Activated B cell treated with CpG ODN at 0.5 μM for 24 hours (primary cell): ENCODE measurements around the gene PCDHB6. TPM values are rescaled to one million over a fixed set of nuclear protein-coding genes. Genes with fewer than 3 reads are reported as not detected.
A peak's percentile ranks its signal among the peaks of the same experiment; 100 is the strongest.
"Not testable (repeated sequence)": the region's sequence is repeated elsewhere in the genome, so short reads cannot be mapped to it uniquely, and the experiment has no call there.

ENCODE experiments used
- ATAC-seq: fragments of 200-7000 bp; cut with Tn5 transposase; one replicate; pipeline ENCODE4 v1.10.0; 2021; ENCODE audit warnings: low read depth, mild to moderate bottlenecking, moderate library complexity
- CTCF ChIA-PET: fragments of 350-600 bp; sonication (Branson Sonifier 250); formaldehyde crosslinking; loops from one replicate; lab custom pipeline; 2021; ENCODE audit warnings: antibody characterized with exemption; lab: Charles Lee
- POLR2A ChIA-PET: fragments of 350-600 bp; sonication (Branson Sonifier 250); formaldehyde crosslinking; loops from one replicate; lab custom pipeline; 2021; ENCODE audit warnings: antibody characterized with exemption; lab: Charles Lee
- DNase-seq: peaks from one replicate; pipeline ENCODE4 v3.0.0; 2022
- H3K27ac Mint-ChIP-seq: one replicate; pipeline ENCODE4 v1.8.0; 2020; ENCODE audit warnings: mixed read lengths
- H3K27me3 Mint-ChIP-seq: one replicate; pipeline ENCODE4 v1.8.0; 2021; ENCODE audit warnings: mixed read lengths
- H3K36me3 Mint-ChIP-seq: one replicate; pipeline ENCODE4 v1.8.0; 2021; ENCODE audit warnings: low read depth, mixed read lengths
- H3K4me1 Mint-ChIP-seq: one replicate; pipeline ENCODE4 v1.8.0; 2021; ENCODE audit warnings: mixed read lengths
- H3K4me3 Mint-ChIP-seq: one replicate; pipeline ENCODE4 v1.8.0; 2020; ENCODE audit warnings: mild to moderate bottlenecking, mixed read lengths
- H3K9me3 Mint-ChIP-seq: one replicate; pipeline ENCODE4 v1.8.0; 2020; ENCODE audit warnings: mixed read lengths
- intact Hi-C: fragments of 100-400 bp; cut with micrococcal nuclease; formaldehyde crosslinking; loops from one replicate; pipeline ENCODE4 v1.15.1; 2024
- total RNA-seq: library from RNA; stranded (reverse); gene quantifications from 2 replicates; pipeline ENCODE4 v1.2.3, GENCODE V29; 2022
- TF ChIP-seq, protein P1 (sequence below): fragments of 200-600 bp; IDR thresholded peaks from one replicate; pipeline ENCODE4 v1.8.0; 2022; ENCODE audit warnings: antibody characterized with exemption, mild to moderate bottlenecking

The PCDHB6 gene
- total RNA-seq, 1 donor from 2014 or later: not detected

DNA sequence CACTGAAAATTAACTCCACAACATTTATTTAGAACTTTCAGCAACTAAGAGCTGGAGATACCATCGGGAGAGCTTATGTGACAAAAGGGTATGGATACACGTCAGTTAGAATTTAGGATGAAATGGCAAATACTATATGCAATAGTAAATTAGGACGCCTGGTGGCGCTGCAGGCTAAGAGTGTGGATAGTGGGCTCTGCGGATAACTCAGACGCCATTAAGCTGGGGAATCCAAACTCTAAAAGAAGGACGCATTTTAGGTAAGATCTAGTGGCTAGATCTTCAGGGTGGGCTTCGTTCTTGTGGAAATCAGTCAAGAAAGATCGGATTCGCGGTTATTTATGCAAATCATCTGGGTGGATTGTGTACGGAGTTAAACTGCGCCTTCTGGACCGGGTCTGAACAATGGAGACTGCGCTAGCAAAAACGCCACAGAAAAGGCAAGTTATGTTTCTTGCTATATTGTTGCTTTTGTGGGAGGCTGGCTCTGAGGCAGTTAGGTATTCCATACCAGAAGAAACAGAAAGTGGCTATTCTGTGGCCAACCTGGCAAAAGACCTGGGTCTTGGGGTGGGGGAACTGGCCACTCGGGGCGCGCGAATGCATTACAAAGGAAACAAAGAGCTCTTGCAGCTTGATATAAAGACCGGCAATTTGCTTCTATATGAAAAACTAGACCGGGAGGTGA lies 14.7 kb upstream of the PCDHB6 start, which contains the start of gene PCDHB5:
TSS of gene PCDHB5 (plus strand) at position 177 of the 688 bp plus-strand sequence. CDS start at position 406, 229 bp downstream.
- intact Hi-C loops: no loop called here
- Mint-ChIP-seq H3K4me1 (no peaks in the 10 kb centered on the region), H3K27ac (no peak within 1 kb of the TSS), H3K9me3 (peaks cover 24% of the 10 kb centered on the region), H3K27me3 (peaks cover 6% of the 10 kb centered on the region), H3K4me3 (peak within 1 kb of the TSS; percentile 35), H3K36me3 (no peaks in the 10 kb centered on the region)
- CTCF ChIA-PET: no interaction called here
- TF ChIP-seq, protein P1, sequence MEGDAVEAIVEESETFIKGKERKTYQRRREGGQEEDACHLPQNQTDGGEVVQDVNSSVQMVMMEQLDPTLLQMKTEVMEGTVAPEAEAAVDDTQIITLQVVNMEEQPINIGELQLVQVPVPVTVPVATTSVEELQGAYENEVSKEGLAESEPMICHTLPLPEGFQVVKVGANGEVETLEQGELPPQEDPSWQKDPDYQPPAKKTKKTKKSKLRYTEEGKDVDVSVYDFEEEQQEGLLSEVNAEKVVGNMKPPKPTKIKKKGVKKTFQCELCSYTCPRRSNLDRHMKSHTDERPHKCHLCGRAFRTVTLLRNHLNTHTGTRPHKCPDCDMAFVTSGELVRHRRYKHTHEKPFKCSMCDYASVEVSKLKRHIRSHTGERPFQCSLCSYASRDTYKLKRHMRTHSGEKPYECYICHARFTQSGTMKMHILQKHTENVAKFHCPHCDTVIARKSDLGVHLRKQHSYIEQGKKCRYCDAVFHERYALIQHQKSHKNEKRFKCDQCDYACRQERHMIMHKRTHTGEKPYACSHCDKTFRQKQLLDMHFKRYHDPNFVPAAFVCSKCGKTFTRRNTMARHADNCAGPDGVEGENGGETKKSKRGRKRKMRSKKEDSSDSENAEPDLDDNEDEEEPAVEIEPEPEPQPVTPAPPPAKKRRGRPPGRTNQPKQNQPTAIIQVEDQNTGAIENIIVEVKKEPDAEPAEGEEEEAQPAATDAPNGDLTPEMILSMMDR: no peak
- ATAC-seq (no peak), DNase-seq (no peak)
- POLR2A ChIA-PET: no interaction called here

DNA sequence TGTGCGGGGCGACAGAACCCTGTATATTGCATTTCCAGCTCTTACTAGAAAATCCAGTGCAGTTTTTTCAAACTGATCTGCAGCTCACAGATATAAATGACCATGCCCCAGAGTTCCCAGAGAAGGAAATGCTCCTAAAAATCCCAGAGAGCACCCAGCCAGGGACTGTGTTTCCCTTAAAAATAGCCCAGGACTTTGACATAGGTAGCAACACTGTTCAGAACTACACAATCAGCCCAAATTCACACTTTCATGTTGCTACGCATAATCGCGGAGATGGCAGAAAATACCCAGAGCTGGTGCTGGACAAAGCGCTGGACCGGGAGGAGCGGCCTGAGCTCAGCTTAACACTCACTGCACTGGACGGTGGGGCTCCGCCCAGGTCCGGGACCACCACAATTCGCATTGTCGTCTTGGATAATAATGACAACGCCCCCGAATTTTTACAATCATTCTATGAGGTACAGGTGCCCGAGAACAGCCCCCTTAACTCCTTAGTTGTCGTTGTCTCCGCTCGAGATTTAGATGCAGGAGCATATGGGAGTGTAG lies 14.1 kb upstream of the PCDHB6 start:
- H3K27me3 Mint-ChIP-seq: peaks cover 6% of the 10 kb centered on the region
- TF ChIP-seq, protein P1: no peak
- no peak overlapping the region for H3K4me3 Mint-ChIP-seq
- ATAC-seq: no peak
- no peak overlapping the region for H3K27ac Mint-ChIP-seq
- intact Hi-C loops: no loop called here
- DNase-seq: no peak
- H3K4me1 Mint-ChIP-seq: no peaks in the 10 kb centered on the region
- H3K36me3 Mint-ChIP-seq: no peaks in the 10 kb centered on the region
- ChIA-PET POLR2A (no interaction called here), CTCF (no interaction called here)
- H3K9me3 Mint-ChIP-seq: peaks cover 24% of the 10 kb centered on the region

DNA sequence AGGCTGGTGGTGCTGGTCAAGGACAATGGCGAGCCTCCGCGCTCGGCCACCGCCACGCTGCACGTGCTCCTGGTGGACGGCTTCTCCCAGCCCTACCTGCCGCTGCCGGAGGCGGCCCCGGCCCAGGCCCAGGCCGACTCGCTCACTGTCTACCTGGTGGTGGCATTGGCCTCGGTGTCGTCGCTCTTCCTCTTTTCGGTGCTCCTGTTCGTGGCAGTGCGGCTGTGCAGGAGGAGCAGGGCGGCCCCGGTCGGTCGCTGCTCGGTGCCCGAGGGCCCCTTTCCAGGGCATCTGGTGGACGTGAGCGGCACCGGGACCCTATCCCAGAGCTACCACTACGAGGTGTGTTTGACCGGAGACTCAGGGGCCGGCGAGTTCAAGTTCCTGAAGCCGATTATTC lies 12.5 kb upstream of the PCDHB6 start:
- not testable (repeated sequence) for ATAC-seq

DNA sequence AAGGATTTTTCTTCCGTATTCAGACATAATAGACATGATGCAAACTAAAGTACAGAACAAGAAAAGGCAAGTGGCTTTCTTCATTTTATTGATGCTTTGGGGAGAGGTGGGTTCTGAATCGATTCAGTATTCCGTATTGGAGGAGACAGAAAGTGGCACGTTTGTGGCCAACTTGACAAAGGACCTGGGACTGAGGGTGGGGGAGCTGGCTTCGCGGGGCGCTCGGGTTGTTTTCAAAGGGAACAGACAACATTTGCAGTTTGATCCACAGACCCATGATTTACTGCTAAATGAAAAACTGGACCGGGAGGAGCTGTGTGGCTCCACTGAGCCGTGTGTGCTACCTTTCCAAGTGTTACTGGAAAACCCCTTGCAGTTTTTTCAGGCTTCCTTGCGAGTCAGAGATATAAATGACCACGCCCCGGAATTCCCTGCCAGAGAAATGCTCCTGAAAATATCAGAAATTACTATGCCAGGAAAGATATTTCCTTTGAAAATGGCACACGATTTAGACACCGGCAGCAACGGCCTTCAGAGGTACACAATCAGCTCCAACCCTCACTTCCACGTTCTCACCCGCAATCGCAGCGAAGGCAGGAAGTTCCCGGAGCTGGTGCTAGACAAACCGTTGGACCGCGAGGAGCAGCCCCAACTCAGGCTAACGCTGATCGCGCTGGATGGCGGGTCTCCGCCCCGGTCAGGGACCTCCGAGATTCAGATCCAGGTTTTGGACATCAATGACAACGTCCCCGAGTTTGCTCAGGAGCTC lies 551 bp downstream of the PCDHB6 start:
- DNase-seq (no peak), ATAC-seq (no peak)
- TF ChIP-seq, protein P1: no peak
- intact Hi-C loops: no loop called here
- H3K27ac Mint-ChIP-seq: no peak overlapping the region
- ChIA-PET CTCF (no interaction called here), POLR2A (no interaction called here)
- no peaks in the 10 kb centered on the region for H3K4me1 Mint-ChIP-seq
- H3K36me3 Mint-ChIP-seq: no peaks in the 10 kb centered on the region
- peak overlapping the region; percentile 4 for H3K4me3 Mint-ChIP-seq
- H3K9me3 Mint-ChIP-seq: peaks cover 12% of the 10 kb centered on the region
- H3K27me3 Mint-ChIP-seq: peaks cover 17% of the 10 kb centered on the region

More for the DNA sequence above, 12.5 kb upstream of the PCDHB6 start:
- H3K9me3 Mint-ChIP-seq: peaks cover 24% of the 10 kb centered on the region
- CTCF ChIA-PET, H3K27me3 Mint-ChIP-seq, H3K36me3 Mint-ChIP-seq, DNase-seq, H3K4me3 Mint-ChIP-seq, intact Hi-C loops, H3K27ac Mint-ChIP-seq, POLR2A ChIA-PET, H3K4me1 Mint-ChIP-seq: not testable (repeated sequence)

DNA sequence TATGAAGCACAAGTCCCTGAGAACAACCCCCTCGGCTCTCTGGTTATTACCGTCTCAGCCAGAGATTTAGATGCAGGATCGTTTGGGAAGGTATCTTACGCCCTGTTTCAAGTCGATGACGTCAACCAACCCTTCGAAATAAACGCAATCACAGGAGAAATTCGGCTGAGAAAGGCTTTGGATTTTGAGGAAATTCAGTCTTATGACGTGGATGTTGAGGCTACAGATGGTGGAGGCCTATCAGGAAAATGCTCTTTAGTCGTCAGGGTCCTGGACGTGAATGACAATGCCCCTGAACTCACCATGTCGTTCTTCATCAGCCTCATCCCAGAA lies 1.1 kb downstream of the PCDHB6 start:
- Mint-ChIP-seq H3K4me3 (no peak overlapping the region), H3K4me1 (no peaks in the 10 kb centered on the region), H3K27ac (no peak overlapping the region), H3K27me3 (peaks cover 17% of the 10 kb centered on the region), H3K36me3 (no peaks in the 10 kb centered on the region), H3K9me3 (peaks cover 14% of the 10 kb centered on the region)
- ATAC-seq: no peak
- TF ChIP-seq, protein P1: no peak
- DNase-seq: no peak
- POLR2A ChIA-PET: no interaction called here
- CTCF ChIA-PET: no interaction called here
- intact Hi-C loops: no loop called here

DNA sequence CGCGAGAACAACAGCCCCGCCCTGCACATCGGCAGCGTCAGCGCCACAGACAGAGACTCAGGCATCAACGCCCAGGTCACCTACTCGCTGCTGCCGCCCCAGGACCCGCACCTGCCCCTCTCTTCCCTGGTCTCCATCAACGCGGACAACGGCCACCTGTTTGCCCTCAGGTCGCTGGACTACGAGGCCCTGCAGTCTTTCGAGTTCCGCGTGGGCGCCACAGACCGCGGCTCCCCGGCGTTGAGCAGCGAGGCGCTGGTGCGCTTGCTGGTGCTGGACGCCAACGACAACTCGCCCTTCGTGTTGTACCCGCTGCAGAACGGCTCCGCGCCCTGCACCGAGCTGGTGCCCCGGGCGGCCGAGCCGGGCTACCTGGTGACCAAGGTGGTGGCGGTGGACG lies 1.8 kb downstream of the PCDHB6 start:
- H3K36me3 Mint-ChIP-seq, H3K27ac Mint-ChIP-seq, H3K4me3 Mint-ChIP-seq, H3K4me1 Mint-ChIP-seq, POLR2A ChIA-PET, CTCF ChIA-PET, DNase-seq, ATAC-seq, intact Hi-C loops: not testable (repeated sequence)
- peaks cover 18% of the 10 kb centered on the region for H3K27me3 Mint-ChIP-seq
- H3K9me3 Mint-ChIP-seq: peaks cover 18% of the 10 kb centered on the region

DNA sequence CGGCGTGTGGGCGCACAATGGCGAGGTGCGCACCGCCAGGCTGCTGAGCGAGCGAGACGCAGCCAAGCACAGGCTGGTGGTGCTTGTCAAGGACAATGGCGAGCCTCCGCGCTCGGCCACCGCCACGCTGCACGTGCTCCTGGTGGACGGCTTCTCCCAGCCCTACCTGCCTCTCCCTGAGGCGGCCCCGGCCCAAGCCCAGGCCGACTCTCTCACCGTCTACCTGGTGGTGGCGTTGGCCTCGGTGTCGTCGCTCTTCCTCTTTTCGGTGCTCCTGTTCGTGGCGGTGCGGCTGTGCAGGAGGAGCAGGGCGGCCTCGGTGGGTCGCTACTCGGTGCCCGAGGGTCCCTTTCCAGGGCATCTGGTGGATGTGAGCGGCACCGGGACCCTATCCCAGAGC lies 2.2 kb downstream of the PCDHB6 start:
- H3K4me1 Mint-ChIP-seq, DNase-seq, POLR2A ChIA-PET, H3K27ac Mint-ChIP-seq, CTCF ChIA-PET, ATAC-seq, H3K4me3 Mint-ChIP-seq, intact Hi-C loops, H3K36me3 Mint-ChIP-seq: not testable (repeated sequence)
- Mint-ChIP-seq H3K27me3 (peaks cover 19% of the 10 kb centered on the region), H3K9me3 (peaks cover 19% of the 10 kb centered on the region)
